ENCODE results near the gene UCN2.
"Not testable (repeated sequence)": the region's sequence is repeated elsewhere in the genome, so short reads cannot be mapped to it uniquely, and the experiment has no call there.

Gene UCN2

GRCh38 chr3:48543271-48543866, 20.2 kb downstream of the UCN2 start:
- DNase-seq (ENCODE audit: low read depth in 2 of 2, low spot score in 1 of 2): no peak

GRCh38 chr3:48538451-48538850, 25.1 kb downstream of the UCN2 start:
- no peak for DNase-seq (ENCODE audit: low read depth in 2 of 2, low spot score in 1 of 2)

GRCh38 chr3:48536785-48537184, 26.8 kb downstream of the UCN2 start:
- DNase-seq (ENCODE audit: low read depth in 2 of 2, low spot score in 1 of 2): no peak

GRCh38 chr3:48536116-48536515, 27.5 kb downstream of the UCN2 start:
- DNase-seq (ENCODE audit: low read depth in 2 of 2, low spot score in 1 of 2): no peak

- DNase-seq (ENCODE audit: low read depth in 2 of 2, low spot score in 1 of 2): no peak
These were observed 28.0 kb downstream of the UCN2 start for GRCh38 chr3:48535578-48535977.

GRCh38 chr3:48532977-48533337, 30.6 kb downstream of the UCN2 start:
- no peak for DNase-seq (ENCODE audit: low read depth in 2 of 2, low spot score in 1 of 2)

- no peak for DNase-seq (ENCODE audit: low read depth in 2 of 2, low spot score in 1 of 2)
These were observed 31.2 kb downstream of the UCN2 start for GRCh38 chr3:48532271-48532976.

- not testable (repeated sequence) for DNase-seq (ENCODE audit: low read depth in 2 of 2, low spot score in 1 of 2)
These were observed 32.9 kb downstream of the UCN2 start for GRCh38 chr3:48530701-48531100.

- no peak for DNase-seq (ENCODE audit: low read depth in 2 of 2, low spot score in 1 of 2)
These were observed 34.8 kb downstream of the UCN2 start for GRCh38 chr3:48528754-48529153.

- DNase-seq (ENCODE audit: low read depth in 2 of 2, low spot score in 1 of 2): no peak
These were observed 35.5 kb downstream of the UCN2 start for GRCh38 chr3:48528048-48528447.

GRCh38 chr3:48524970-48525369, 38.6 kb downstream of the UCN2 start:
- DNase-seq (ENCODE audit: low read depth in 2 of 2, low spot score in 1 of 2): no peak

GRCh38 chr3:48521635-48522034, 41.9 kb downstream of the UCN2 start:
- no peak for DNase-seq (ENCODE audit: low read depth in 2 of 2, low spot score in 1 of 2)

GRCh38 chr3:48519277-48519643, 44.3 kb downstream of the UCN2 start:
- no peak for DNase-seq (ENCODE audit: low read depth in 2 of 2, low spot score in 1 of 2)

- no peak for DNase-seq (ENCODE audit: low read depth in 2 of 2, low spot score in 1 of 2)
These were observed 44.8 kb downstream of the UCN2 start for GRCh38 chr3:48518638-48519276.

GRCh38 chr3:48518069-48518468, 45.5 kb downstream of the UCN2 start:
- DNase-seq (ENCODE audit: low read depth in 2 of 2, low spot score in 1 of 2): no peak

- no peak for DNase-seq (ENCODE audit: low read depth in 2 of 2, low spot score in 1 of 2)
These were observed 47.0 kb downstream of the UCN2 start for GRCh38 chr3:48516571-48516970.

GRCh38 chr3:48514431-48515227, 49.0 kb downstream of the UCN2 start:
- DNase-seq (ENCODE audit: low read depth in 2 of 2, low spot score in 1 of 2): no peak
